Measurements from ENCODE around the gene WWOX. TPM values are rescaled to one million over a fixed set of nuclear protein-coding genes. Genes with fewer than 3 reads are reported as not detected.

Gene WWOX
- total RNA-seq, 2 donors from 2014 or later = 33.8 to 82.5 TPM

DNA sequence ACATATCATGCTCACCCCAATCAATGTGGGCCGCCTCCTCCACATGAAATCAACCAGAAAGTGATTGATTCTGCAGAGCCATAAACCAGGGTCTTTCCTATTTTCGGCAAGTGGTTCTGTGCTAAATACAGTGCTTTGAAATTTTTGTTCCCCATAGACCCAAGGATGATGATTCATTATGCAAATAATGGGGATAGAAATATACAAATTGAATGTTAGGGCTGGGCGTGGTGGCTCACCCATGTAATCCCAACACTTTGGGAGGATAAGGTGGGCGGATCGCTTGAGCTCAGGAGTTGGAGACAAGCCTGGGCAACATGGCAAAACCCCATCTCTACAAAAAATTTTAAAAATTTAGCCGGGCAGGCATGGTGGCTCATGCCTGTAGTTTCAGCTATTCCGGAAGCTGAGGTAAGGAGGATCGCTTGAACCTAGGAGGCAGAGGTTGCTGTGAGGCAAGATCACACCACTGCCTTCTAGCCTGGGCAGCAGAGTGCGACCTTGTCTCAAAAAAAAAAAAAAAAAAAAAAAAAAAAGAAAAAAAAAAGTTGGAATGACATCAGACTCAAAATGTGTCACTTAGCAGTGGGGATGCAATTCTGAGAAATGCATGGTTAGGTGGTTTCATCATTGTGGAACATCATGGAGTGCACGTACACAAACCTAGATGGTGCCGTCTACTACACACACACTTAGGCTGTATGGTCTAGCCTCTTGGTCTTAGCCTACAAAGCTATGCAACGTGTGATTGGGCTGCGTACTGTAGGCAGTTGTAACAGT lies 919.4 kb downstream of the WWOX start:
- no peak for ATAC-seq (ENCODE audit: insufficient number of reproducible peaks, low FRiP score, low read depth)
- Histone ChIP-seq H3K4me3 (no peak overlapping the region), H3K9me3 (no peaks in the 10 kb centered on the region), H3K27ac (no peak overlapping the region), H3K36me3 (no peaks in the 10 kb centered on the region), H3K4me1 (ENCODE audit: control insufficient read depth in 1 of 2, low read depth in 2 of 2) (no peaks in the 10 kb centered on the region), H3K27me3 (replicated peaks; ENCODE audit: insufficient read depth) (no peaks in the 10 kb centered on the region)
- TF ChIP-seq, protein P1, sequence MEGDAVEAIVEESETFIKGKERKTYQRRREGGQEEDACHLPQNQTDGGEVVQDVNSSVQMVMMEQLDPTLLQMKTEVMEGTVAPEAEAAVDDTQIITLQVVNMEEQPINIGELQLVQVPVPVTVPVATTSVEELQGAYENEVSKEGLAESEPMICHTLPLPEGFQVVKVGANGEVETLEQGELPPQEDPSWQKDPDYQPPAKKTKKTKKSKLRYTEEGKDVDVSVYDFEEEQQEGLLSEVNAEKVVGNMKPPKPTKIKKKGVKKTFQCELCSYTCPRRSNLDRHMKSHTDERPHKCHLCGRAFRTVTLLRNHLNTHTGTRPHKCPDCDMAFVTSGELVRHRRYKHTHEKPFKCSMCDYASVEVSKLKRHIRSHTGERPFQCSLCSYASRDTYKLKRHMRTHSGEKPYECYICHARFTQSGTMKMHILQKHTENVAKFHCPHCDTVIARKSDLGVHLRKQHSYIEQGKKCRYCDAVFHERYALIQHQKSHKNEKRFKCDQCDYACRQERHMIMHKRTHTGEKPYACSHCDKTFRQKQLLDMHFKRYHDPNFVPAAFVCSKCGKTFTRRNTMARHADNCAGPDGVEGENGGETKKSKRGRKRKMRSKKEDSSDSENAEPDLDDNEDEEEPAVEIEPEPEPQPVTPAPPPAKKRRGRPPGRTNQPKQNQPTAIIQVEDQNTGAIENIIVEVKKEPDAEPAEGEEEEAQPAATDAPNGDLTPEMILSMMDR (IDR thresholded peaks at IDR 0.05) = no peak
- no peak for DNase-seq (ENCODE audit: low spot score)

DNA sequence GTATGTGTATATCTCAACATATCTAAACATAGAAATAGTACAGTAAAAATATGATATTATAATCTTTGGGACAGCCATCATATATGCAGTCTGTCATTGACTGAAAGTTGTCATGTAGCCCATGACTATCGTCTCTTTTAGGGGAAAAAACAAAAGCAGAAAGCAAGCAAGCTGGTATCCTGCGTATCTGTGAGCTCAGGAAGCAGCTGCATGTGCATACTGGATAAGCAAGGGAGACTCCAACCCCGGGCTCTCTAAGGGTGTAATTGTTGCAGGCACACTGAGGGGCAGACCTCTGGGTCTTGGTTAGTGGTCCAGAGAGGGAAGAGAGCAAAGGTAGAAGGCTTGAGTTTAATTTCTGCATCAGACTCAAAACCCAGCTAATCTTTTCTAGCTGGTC lies 920.0 kb downstream of the WWOX start:
- H3K27ac ChIP-seq = no peak overlapping the region
- H3K36me3 ChIP-seq = no peaks in the 10 kb centered on the region
- DNase-seq (ENCODE audit: low spot score) (no peak), ATAC-seq (ENCODE audit: insufficient number of reproducible peaks, low FRiP score, low read depth) (no peak)
- no peaks in the 10 kb centered on the region for H3K27me3 ChIP-seq (replicated peaks; ENCODE audit: insufficient read depth)
- H3K9me3 ChIP-seq = no peaks in the 10 kb centered on the region
- H3K4me3 ChIP-seq = no peak overlapping the region
- TF ChIP-seq, protein P1 (IDR thresholded peaks at IDR 0.05) = no peak
- H3K4me1 ChIP-seq (ENCODE audit: control insufficient read depth in 1 of 2, low read depth in 2 of 2) = no peaks in the 10 kb centered on the region

DNA sequence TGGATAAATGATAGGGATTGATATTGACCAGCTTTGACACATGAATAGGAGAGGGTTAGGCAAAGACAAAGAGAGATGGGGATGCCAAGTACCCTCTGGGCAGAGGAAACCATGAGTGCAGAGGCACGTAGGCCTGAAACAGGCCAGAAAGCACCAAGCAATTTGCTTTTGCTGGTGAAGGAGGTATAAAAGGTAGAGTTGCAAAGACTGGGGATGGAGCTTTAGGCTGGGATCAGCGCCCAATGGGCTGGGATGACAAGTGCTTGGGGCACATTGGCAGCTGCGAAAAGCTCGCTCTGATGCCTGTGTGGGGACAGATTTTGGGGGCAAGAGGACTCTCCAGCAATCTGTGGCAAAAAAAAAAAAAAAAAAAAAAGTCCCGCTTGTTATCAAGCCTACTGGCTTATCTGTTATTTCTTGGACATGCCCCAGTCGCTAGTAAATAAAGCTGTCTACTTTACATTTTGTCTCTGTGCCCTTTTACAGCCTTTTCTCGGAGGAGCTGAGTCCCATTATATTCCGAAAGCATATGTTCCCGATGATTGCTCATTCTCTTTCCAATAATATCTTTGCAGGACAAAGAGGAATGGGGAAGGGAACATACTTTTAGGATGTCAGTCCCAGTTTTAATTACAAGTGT lies 922.7 kb downstream of the WWOX start:
- TF ChIP-seq, protein P1 (IDR thresholded peaks at IDR 0.05) = no peak
- ATAC-seq (ENCODE audit: insufficient number of reproducible peaks, low FRiP score, low read depth) = no peak

DNA sequence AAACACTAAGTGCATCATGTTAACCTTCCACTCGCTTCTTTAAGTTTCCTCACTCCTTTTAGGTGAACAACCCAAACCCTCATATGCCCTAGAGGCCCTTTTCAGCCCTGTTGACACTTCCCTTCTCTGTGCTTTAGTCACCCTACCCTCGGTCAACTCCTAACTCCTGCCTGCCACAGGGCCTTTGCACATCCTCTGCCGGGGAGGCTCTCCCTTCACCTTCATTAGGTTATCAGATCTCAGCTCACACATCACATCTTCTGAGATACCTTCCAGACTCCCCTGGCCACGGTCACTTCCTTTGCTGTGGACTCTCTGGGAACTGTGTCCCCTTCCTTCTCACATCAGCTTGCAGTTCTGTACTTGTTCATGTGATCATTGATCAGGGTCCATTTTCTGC lies 926.7 kb downstream of the WWOX start:
- H3K9me3 ChIP-seq = no peaks in the 10 kb centered on the region
- no peak for ATAC-seq (ENCODE audit: insufficient number of reproducible peaks, low FRiP score, low read depth)
- no peak overlapping the region for H3K27ac ChIP-seq
- DNase-seq (ENCODE audit: low spot score) = no peak
- H3K27me3 ChIP-seq (replicated peaks; ENCODE audit: insufficient read depth) = no peaks in the 10 kb centered on the region
- no peaks in the 10 kb centered on the region for H3K4me1 ChIP-seq (ENCODE audit: control insufficient read depth in 1 of 2, low read depth in 2 of 2)
- TF ChIP-seq, protein P1 (IDR thresholded peaks at IDR 0.05) = no peak
- no peak overlapping the region for H3K4me3 ChIP-seq
- no peaks in the 10 kb centered on the region for H3K36me3 ChIP-seq

More for the DNA sequence above, 922.7 kb downstream of the WWOX start:
- Histone ChIP-seq H3K9me3 (no peaks in the 10 kb centered on the region), H3K36me3 (no peaks in the 10 kb centered on the region), H3K4me3 (no peak overlapping the region), H3K27me3 (replicated peaks; ENCODE audit: insufficient read depth) (no peaks in the 10 kb centered on the region), H3K27ac (no peak overlapping the region), H3K4me1 (ENCODE audit: control insufficient read depth in 1 of 2, low read depth in 2 of 2) (no peaks in the 10 kb centered on the region)
- DNase-seq (ENCODE audit: low spot score) = no peak

DNA sequence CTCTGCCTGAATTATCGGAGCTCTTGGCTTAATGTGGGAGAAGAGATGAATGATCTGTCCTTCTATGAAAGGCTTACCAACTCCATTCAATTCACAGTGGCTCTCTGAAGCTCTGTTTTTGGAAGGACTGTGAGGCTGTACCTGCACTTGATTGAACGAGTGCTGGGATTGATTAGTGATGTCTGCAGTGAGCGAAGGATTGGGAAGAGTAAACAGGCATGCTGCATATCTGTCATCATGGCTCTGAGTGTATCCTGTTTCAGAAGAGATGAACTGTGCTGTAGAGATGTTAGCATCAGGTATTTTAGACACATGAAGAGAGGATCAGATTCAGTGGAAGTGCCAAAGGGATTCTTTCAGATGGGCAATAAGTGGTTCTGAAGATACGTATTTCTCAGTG lies 937.1 kb downstream of the WWOX start:
- Histone ChIP-seq H3K4me3 (no peak overlapping the region), H3K27me3 (replicated peaks; ENCODE audit: insufficient read depth) (no peaks in the 10 kb centered on the region), H3K9me3 (no peaks in the 10 kb centered on the region), H3K36me3 (no peaks in the 10 kb centered on the region), H3K4me1 (ENCODE audit: control insufficient read depth in 1 of 2, low read depth in 2 of 2) (no peaks in the 10 kb centered on the region), H3K27ac (no peak overlapping the region)
- TF ChIP-seq, protein P1 (IDR thresholded peaks at IDR 0.05) = no peak
- DNase-seq (ENCODE audit: low spot score) (no peak), ATAC-seq (ENCODE audit: insufficient number of reproducible peaks, low FRiP score, low read depth) (no peak)
